GM12865 (cell line): Measurements from ENCODE around the gene MARK4.
A peak's percentile ranks its signal among the peaks of the same experiment; 100 is the strongest.

ENCODE experiments used
- DNase-seq: peaks from one replicate; pipeline ENCODE4 v3.0.0; 2010; ENCODE audit warnings: low read depth
- H3K4me3 ChIP-seq: 2 replicates; pipeline ENCODE4 v1.5.1; 2011; ENCODE audit warnings: mild to moderate bottlenecking, low read depth, low read length, control low read depth
- TF ChIP-seq, protein P1 (sequence below): IDR thresholded peaks from 2 replicates; pipeline ENCODE4 v1.5.1; 2011; ENCODE audit warnings: low read length, control low read depth, low read depth, inconsistent platforms; ENCODE audit not compliant: insufficient read depth; ENCODE audit errors: missing control alignments

The MARK4 gene

GRCh38 chr19:45279587-45280192, 28.6 kb downstream of the MARK4 start:
- DNase-seq: no peak
- TF ChIP-seq, protein P1, sequence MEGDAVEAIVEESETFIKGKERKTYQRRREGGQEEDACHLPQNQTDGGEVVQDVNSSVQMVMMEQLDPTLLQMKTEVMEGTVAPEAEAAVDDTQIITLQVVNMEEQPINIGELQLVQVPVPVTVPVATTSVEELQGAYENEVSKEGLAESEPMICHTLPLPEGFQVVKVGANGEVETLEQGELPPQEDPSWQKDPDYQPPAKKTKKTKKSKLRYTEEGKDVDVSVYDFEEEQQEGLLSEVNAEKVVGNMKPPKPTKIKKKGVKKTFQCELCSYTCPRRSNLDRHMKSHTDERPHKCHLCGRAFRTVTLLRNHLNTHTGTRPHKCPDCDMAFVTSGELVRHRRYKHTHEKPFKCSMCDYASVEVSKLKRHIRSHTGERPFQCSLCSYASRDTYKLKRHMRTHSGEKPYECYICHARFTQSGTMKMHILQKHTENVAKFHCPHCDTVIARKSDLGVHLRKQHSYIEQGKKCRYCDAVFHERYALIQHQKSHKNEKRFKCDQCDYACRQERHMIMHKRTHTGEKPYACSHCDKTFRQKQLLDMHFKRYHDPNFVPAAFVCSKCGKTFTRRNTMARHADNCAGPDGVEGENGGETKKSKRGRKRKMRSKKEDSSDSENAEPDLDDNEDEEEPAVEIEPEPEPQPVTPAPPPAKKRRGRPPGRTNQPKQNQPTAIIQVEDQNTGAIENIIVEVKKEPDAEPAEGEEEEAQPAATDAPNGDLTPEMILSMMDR: no peak
- no peak overlapping the region for H3K4me3 ChIP-seq

GRCh38 chr19:45280471-45280961, 29.4 kb downstream of the MARK4 start:
- DNase-seq: no peak
- TF ChIP-seq, protein P1: no peak
- H3K4me3 ChIP-seq: no peak overlapping the region

DNA sequence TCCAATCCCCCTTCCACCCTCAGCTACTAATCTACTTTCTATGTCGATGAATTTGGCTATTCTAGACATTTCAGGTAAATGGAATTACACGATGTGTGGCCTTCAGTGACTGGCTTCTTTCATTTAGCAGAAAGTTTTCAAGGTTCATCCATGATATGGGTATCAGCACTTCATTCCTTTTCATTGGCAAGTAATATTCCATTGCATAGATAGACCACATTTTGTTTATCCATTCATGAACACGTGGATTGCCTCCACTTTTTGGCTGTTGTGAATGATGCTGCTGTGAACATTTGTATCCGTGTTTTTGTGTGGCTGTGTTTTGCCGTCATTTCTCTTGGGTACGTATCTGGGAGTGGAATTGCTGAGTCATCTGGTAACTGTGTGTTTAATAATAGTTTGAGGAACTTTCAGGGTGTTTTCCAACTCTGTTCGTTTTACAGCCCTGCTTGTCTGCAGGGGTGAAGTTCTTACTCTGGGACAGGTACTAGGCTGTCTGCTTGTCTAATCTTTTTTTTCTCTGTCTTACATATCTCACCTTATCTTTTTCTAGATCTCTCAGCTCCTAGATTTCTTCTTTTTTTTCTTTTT, 32.5 kb downstream of the MARK4 start:
- peak; percentile 52 for DNase-seq
- TF ChIP-seq, protein P1: no peak

GRCh38 chr19:45290381-45290931, 39.4 kb downstream of the MARK4 start:
- no peak for DNase-seq
- TF ChIP-seq, protein P1: no peak
- no peak overlapping the region for H3K4me3 ChIP-seq

More for the DNA sequence above, 32.5 kb downstream of the MARK4 start:
- no peak overlapping the region for H3K4me3 ChIP-seq

DNA sequence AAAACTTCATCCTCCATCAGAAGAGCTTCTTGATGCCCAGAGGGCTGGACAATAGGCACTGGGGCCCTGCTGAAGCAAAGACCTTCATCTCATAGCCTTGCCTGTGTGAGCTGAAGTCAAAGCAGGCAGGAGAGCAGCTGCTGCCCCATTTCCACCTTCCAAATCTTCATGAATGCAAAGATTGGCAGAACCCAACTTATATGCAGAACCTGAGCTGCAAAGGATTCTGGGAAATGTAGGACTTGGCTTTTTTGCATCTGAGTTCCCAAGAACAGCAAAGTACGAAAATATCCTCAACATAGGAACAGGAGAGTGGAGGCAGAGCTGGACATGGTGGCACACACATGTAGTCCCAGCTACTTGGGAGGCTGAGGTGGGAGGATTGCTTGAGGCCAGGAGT, 40.8 kb downstream of the MARK4 start:
- no peak for DNase-seq
- TF ChIP-seq, protein P1: no peak
- H3K4me3 ChIP-seq: no peak overlapping the region

DNA sequence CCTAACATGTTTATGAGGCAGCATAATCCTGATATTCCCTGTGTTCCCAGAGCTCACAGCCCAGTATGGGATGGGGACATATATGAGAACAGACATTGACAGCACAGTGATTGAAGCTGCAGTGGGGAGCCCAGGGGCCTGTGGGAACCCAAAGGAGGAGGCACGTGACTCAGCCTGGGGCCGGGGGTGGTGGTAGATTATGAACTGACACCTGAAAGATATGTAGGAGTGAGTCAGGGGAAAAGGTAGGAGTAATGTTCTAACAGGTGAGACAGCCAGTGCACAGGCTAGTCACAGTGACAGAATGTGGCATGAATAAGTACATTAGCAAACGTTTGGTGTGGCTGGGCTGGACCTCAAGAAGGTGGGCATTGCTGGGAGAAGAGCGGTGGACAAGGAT, 42.6 kb downstream of the MARK4 start:
- TF ChIP-seq, protein P1: no peak
- no peak for DNase-seq
- no peak overlapping the region for H3K4me3 ChIP-seq
